Measurements from ENCODE around the gene ZCCHC3. TPM values are rescaled to one million over a fixed set of nuclear protein-coding genes. Genes with fewer than 3 reads are reported as not detected.

Gene ZCCHC3
- total RNA-seq, 1 donor = 16.8 TPM

- Histone ChIP-seq H3K9me3 (ENCODE audit: low read depth, low read length) (no peaks in the 10 kb centered on the region), H3K4me3 (ENCODE audit: low read length) (no peak overlapping the region), H3K4me1 (ENCODE audit: insufficient read depth, low read length) (no peaks in the 10 kb centered on the region), H3K27me3 (ENCODE audit: insufficient read depth, low read length) (no peaks in the 10 kb centered on the region)
Observed at GRCh38 chr20:275791-276190, 21.6 kb upstream of the ZCCHC3 start.

- no peaks in the 10 kb centered on the region for H3K9me3 ChIP-seq (ENCODE audit: low read depth, low read length)
- H3K4me1 ChIP-seq (ENCODE audit: insufficient read depth, low read length) = no peaks in the 10 kb centered on the region
- H3K4me3 ChIP-seq (ENCODE audit: low read length) = no peak overlapping the region
- H3K27me3 ChIP-seq (ENCODE audit: insufficient read depth, low read length) = no peaks in the 10 kb centered on the region
Observed at GRCh38 chr20:276620-277495, 20.5 kb upstream of the ZCCHC3 start.

DNA sequence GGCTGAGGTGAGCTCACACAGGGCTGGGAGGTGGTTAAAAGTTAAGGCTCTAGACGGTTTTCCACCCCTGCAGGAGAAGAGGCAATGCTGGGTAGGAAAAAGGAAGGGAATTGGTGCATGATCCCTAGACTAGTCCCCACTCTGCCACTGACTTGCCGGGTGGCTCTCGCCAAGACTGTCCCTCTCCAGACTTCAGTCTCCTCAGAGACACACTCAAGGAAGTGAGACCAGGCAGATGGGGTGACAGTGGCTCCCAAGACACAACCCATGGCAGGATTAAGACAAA lies 19.9 kb upstream of the ZCCHC3 start:
- Histone ChIP-seq H3K9me3 (ENCODE audit: low read depth, low read length) (no peaks in the 10 kb centered on the region), H3K4me1 (ENCODE audit: insufficient read depth, low read length) (no peaks in the 10 kb centered on the region), H3K4me3 (ENCODE audit: low read length) (no peak overlapping the region), H3K27me3 (ENCODE audit: insufficient read depth, low read length) (no peaks in the 10 kb centered on the region)

DNA sequence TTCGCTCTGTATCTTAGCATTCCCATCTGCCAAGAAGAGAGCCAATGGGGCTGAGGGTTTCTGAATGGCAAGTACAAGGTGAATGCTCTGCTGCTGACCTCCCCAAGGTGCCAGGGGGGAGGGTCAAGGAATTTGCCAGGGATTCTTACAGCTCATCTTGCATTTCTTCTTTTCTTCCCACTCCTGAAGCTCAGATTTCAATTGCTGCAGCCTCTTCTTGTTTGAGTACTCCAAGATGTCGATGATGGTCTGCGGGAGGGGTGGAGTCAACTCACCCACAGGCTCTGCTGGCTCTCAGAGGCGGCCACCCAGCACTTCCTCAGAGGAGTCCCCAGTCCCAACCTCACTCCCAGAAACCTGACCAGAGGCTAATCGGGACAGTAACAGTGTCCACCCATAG lies 19.2 kb upstream of the ZCCHC3 start:
- H3K4me3 ChIP-seq (ENCODE audit: low read length) = no peak overlapping the region
- H3K4me1 ChIP-seq (ENCODE audit: insufficient read depth, low read length) = no peaks in the 10 kb centered on the region
- no peaks in the 10 kb centered on the region for H3K27me3 ChIP-seq (ENCODE audit: insufficient read depth, low read length)
- H3K9me3 ChIP-seq (ENCODE audit: low read depth, low read length) = no peaks in the 10 kb centered on the region

DNA sequence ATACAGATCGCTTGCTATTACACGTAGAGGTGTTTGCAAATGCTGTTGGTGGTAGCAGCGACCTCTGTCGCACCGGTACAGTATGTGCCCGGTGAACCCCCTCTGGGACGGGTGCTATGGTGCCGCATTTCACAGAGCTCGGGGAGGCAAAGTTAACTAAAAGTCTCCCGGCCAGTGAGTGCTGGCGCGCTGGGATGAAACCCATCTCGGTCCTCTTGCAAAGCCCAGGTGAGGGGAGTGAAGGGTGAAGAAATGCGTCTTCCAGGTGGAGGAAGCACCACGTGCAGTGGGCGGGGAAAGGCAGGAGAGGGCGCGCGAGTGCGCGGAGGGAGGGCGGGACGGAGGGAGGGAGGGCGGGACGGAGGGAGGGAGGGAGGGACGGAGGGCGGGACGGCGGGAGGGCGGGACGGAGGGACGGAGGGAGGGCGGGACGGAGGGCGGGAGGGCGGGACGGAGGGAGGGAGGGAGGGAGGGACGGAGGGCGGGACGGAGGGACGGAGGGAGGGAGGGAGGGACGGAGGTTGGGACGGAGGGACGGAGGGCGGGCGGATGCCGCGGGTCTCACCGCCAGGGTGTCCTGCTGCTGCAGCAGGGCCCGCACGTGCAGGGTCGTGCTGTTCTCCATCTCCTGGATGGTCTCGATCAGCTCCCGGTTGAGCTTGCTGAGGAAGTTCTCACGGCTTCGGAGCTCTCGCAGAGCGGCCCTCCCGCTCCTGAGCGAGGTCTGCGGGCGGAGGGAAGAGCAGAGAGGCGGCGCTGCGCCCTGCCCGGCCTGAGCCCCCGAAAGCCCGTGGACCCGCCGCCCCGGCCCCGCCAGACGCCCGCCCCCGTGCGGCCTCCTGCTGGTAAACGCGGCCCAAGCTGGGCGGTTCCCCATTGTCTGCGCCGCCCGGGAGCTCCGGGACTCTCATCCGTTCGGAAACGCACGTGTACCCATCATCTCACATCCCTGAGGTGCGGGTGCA lies 18.5 kb upstream of the ZCCHC3 start:
- H3K4me1 ChIP-seq (ENCODE audit: insufficient read depth, low read length) = no peaks in the 10 kb centered on the region
- no peaks in the 10 kb centered on the region for H3K27me3 ChIP-seq (ENCODE audit: insufficient read depth, low read length)
- H3K4me3 ChIP-seq (ENCODE audit: low read length) = no peak overlapping the region
- H3K9me3 ChIP-seq (ENCODE audit: low read depth, low read length) = no peaks in the 10 kb centered on the region

- no peaks in the 10 kb centered on the region for H3K27me3 ChIP-seq (ENCODE audit: insufficient read depth, low read length)
- no peaks in the 10 kb centered on the region for H3K4me1 ChIP-seq (ENCODE audit: insufficient read depth, low read length)
- no peaks in the 10 kb centered on the region for H3K9me3 ChIP-seq (ENCODE audit: low read depth, low read length)
- no peak overlapping the region for H3K4me3 ChIP-seq (ENCODE audit: low read length)
Observed at GRCh38 chr20:284172-284571, 13.2 kb upstream of the ZCCHC3 start.

- Histone ChIP-seq H3K4me1 (ENCODE audit: insufficient read depth, low read length) (peaks cover 18% of the 10 kb centered on the region), H3K27me3 (ENCODE audit: insufficient read depth, low read length) (no peaks in the 10 kb centered on the region), H3K9me3 (ENCODE audit: low read depth, low read length) (no peaks in the 10 kb centered on the region), H3K4me3 (ENCODE audit: low read length) (no peak overlapping the region)
Observed at GRCh38 chr20:286508-286907, 10.9 kb upstream of the ZCCHC3 start.

DNA sequence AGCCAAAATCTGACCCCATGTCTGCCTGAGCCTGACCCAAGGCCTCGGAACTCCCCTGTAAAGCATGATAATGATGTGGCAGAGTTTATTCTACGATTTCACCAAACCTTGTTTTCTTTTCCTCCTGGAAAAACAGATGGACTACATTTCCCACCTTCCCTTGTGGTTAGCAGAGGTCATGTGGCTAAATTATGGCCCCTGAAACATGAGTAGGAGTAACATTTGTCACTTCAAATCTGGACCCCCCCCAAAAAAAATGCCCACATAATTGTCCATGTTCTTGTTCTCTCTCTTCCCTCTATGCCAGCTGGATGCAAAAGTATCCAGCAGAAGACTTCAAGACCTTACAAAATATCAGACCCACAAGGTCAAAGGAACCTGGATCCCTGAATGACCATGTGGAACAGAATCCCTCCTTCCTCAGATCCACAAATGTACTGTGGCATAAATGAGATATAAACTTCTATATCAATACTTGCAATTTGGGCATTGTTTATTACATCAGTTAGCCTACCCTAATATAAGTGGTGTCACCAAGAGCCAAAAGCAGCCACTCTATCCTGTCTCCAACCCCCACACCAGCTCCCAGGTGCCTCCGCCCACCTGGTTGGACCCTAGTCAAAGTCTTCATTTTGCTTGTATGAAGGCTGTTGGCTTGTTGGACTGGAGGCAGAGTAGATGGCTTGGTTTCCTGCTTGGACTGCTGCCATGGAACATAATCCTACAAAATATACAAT lies 8.2 kb upstream of the ZCCHC3 start:
- no peak overlapping the region for H3K4me3 ChIP-seq (ENCODE audit: low read length)
- H3K27me3 ChIP-seq (ENCODE audit: insufficient read depth, low read length) = no peaks in the 10 kb centered on the region
- peaks cover 27% of the 10 kb centered on the region for H3K4me1 ChIP-seq (ENCODE audit: insufficient read depth, low read length)
- H3K9me3 ChIP-seq (ENCODE audit: low read depth, low read length) = no peaks in the 10 kb centered on the region

DNA sequence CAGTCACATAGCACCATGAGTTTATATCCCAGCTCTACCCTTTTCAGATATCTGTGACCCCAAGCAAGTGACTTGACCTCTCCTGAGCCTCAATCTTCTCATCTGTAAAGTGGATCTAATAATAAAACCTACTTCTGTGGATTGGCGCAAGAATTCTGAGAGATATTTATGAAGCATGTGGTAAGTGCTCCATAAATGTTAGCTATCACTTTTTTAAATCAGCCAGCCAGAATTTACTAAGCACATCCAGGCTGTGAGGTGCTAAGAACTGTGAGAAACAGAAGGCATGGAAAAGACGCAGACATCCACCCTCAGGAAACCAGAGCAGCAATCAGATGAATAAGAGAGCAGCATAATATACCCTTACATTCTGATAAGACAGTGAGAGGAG lies 7.7 kb upstream of the ZCCHC3 start:
- no peaks in the 10 kb centered on the region for H3K27me3 ChIP-seq (ENCODE audit: insufficient read depth, low read length)
- peak overlapping the region; percentile 43 for H3K4me3 ChIP-seq (ENCODE audit: low read length)
- H3K4me1 ChIP-seq (ENCODE audit: insufficient read depth, low read length) = peaks cover 27% of the 10 kb centered on the region
- H3K9me3 ChIP-seq (ENCODE audit: low read depth, low read length) = no peaks in the 10 kb centered on the region

- Histone ChIP-seq H3K4me3 (ENCODE audit: low read length) (peak within 1 kb of the TSS; percentile 43), H3K27me3 (ENCODE audit: insufficient read depth, low read length) (no peaks in the 10 kb centered on the region), H3K4me1 (ENCODE audit: insufficient read depth, low read length) (peaks cover 27% of the 10 kb centered on the region), H3K9me3 (ENCODE audit: low read depth, low read length) (no peaks in the 10 kb centered on the region)
Observed at GRCh38 chr20:290084-290831, 7.1 kb upstream of the ZCCHC3 start, which contains the start of gene C20orf96. TSS of gene C20orf96 (minus strand) at chr20:290750. CDS start at chr20:290610, 140 bp downstream.

DNA sequence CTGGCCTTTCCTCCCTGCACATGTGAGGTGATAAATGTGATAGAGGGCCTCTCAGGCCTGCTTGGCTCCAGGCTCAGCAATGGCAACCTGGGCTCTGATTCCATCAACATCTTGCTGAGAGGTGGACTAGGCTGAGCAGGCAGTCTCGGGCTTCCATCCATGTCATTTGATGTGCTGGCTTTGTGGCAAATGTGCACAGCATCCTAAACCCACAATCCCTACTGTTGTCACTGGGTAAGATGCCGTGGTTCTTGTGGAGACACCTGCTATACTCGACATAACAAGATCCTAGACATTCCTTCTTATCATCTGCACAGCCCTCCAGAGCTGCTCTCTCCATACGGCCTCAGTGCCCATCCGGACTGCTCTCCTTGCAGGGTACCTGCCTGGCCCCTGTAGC lies 2.8 kb upstream of the ZCCHC3 start:
- Histone ChIP-seq H3K9me3 (ENCODE audit: low read depth, low read length) (no peaks in the 10 kb centered on the region), H3K27me3 (ENCODE audit: insufficient read depth, low read length) (no peaks in the 10 kb centered on the region), H3K4me1 (ENCODE audit: insufficient read depth, low read length) (peaks cover 46% of the 10 kb centered on the region), H3K4me3 (ENCODE audit: low read length) (no peak overlapping the region)

DNA sequence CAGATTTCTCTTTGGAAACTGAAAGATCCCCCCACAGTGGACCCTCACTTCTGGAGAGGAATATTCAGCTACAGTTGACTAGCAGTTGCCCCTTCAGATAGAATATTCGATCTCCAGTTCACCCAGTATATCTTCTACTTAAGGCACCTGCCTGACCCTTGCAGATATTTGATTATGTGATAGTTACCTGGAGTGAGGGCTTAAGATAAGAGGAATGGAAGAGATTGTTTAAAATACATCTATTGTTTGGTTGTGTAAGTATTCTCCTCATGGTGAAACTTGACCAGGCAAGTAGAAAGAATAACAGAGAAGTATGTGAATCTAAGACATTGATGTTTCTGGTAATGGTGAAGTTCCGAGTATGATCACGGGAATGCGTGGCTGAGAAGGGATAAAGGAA lies 1.6 kb upstream of the ZCCHC3 start:
- H3K9me3 ChIP-seq (ENCODE audit: low read depth, low read length) = no peaks in the 10 kb centered on the region
- no peaks in the 10 kb centered on the region for H3K27me3 ChIP-seq (ENCODE audit: insufficient read depth, low read length)
- peaks cover 49% of the 10 kb centered on the region for H3K4me1 ChIP-seq (ENCODE audit: insufficient read depth, low read length)
- no peak overlapping the region for H3K4me3 ChIP-seq (ENCODE audit: low read length)

DNA sequence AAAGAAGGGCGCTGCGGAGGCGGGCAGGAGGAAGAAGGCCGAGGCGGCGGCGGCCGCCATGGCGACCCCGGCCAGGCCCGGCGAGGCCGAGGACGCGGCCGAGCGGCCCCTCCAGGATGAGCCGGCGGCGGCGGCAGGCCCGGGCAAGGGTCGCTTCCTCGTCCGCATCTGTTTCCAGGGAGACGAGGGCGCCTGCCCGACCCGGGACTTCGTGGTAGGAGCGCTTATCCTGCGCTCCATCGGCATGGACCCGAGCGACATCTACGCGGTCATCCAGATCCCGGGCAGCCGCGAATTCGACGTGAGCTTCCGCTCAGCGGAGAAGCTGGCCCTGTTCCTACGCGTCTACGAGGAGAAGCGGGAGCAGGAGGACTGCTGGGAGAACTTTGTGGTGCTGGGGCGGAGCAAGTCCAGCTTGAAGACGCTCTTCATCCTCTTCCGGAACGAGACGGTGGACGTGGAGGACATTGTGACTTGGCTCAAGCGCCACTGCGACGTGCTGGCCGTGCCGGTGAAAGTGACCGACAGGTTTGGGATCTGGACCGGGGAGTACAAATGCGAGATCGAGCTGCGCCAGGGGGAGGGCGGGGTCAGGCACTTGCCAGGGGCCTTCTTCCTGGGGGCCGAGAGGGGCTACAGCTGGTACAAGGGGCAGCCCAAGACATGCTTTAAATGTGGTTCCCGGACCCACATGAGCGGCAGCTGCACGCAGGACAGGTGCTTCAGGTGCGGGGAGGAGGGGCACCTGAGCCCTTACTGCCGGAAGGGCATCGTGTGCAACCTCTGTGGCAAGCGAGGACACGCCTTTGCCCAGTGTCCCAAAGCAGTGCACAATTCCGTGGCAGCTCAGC lies 780 bp downstream of the ZCCHC3 start:
- Histone ChIP-seq H3K4me1 (ENCODE audit: insufficient read depth, low read length) (peaks cover 39% of the 10 kb centered on the region), H3K27me3 (ENCODE audit: insufficient read depth, low read length) (no peaks in the 10 kb centered on the region), H3K9me3 (ENCODE audit: low read depth, low read length) (no peaks in the 10 kb centered on the region), H3K4me3 (ENCODE audit: low read length) (peak overlapping the region; percentile 90)
